ENCODE data around the gene LENG8. TPM values are rescaled to one million over a fixed set of nuclear protein-coding genes. Genes with fewer than 3 reads are reported as not detected.

Gene LENG8
- total and polyA plus RNA-seq, 10 of the 15 experiments (the other 5 are each of a cell fraction or from before 2014, with no cell fraction given), result 2.3 to 145 (median 34.4) TPM

- H3K9ac ChIP-seq (ENCODE audit: control insufficient read depth, insufficient read depth, low read length), result no peak overlapping the region
- H3K9me3 ChIP-seq (replicated peaks; ENCODE audit: control insufficient read depth, insufficient read depth, low read length), result no peaks in the 10 kb centered on the region
- no peak overlapping the region for H3K27ac ChIP-seq (ENCODE audit: control insufficient read depth, insufficient read depth)
- ChIA-PET SMC1A (ENCODE audit: uncharacterized antibody, unreplicated experiment) (interaction anchor here (0.6 to 1.0 kb wide), 2 partner anchors 178 to 1207 kb away, joined by 3 read pairs; no protein-coding TSS in a partner anchor), CTCF (interaction anchor here (1.4 to 1.5 kb wide), 2 partner anchors 10 to 12 kb away, joined by 5 to 10 read pairs; no protein-coding TSS in a partner anchor), RAD21 (ENCODE audit: unreplicated experiment) (no interaction called here), POLR2A (interaction anchor here (1.0 kb wide), 1 partner anchor 21 kb away, joined by 5 read pairs; the partner anchor contains the start of gene LENG8)
- WGBS (ENCODE audit: insufficient coverage, insufficient replicate concordance, low lambda C conversion rate, missing lambda C conversion rate), result 49% methylated on average over 8 of the region's 8 CpGs
- no peak overlapping the region for H3K4me2 ChIP-seq (ENCODE audit: control insufficient read depth, insufficient read depth)
- peaks cover 3% of the 10 kb centered on the region for H3K4me1 ChIP-seq (ENCODE audit: control insufficient read depth, insufficient read depth, low read length)
- H3K79me2 ChIP-seq (ENCODE audit: control insufficient read depth, insufficient read depth, low read length), result no peaks in the 10 kb centered on the region
- no peak overlapping the region for H3K4me3 ChIP-seq
- no peaks in the 10 kb centered on the region for H4K20me1 ChIP-seq (ENCODE audit: control insufficient read depth, insufficient read depth)
- TF ChIP-seq NR2F1 (conservative IDR thresholded peaks at IDR 0.05), result peak; percentile 60
- TF ChIP-seq, protein P1, sequence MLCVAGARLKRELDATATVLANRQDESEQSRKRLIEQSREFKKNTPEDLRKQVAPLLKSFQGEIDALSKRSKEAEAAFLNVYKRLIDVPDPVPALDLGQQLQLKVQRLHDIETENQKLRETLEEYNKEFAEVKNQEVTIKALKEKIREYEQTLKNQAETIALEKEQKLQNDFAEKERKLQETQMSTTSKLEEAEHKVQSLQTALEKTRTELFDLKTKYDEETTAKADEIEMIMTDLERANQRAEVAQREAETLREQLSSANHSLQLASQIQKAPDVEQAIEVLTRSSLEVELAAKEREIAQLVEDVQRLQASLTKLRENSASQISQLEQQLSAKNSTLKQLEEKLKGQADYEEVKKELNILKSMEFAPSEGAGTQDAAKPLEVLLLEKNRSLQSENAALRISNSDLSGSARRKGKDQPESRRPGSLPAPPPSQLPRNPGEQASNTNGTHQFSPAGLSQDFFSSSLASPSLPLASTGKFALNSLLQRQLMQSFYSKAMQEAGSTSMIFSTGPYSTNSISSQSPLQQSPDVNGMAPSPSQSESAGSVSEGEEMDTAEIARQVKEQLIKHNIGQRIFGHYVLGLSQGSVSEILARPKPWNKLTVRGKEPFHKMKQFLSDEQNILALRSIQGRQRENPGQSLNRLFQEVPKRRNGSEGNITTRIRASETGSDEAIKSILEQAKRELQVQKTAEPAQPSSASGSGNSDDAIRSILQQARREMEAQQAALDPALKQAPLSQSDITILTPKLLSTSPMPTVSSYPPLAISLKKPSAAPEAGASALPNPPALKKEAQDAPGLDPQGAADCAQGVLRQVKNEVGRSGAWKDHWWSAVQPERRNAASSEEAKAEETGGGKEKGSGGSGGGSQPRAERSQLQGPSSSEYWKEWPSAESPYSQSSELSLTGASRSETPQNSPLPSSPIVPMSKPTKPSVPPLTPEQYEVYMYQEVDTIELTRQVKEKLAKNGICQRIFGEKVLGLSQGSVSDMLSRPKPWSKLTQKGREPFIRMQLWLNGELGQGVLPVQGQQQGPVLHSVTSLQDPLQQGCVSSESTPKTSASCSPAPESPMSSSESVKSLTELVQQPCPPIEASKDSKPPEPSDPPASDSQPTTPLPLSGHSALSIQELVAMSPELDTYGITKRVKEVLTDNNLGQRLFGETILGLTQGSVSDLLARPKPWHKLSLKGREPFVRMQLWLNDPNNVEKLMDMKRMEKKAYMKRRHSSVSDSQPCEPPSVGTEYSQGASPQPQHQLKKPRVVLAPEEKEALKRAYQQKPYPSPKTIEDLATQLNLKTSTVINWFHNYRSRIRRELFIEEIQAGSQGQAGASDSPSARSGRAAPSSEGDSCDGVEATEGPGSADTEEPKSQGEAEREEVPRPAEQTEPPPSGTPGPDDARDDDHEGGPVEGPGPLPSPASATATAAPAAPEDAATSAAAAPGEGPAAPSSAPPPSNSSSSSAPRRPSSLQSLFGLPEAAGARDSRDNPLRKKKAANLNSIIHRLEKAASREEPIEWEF (IDR thresholded peaks at IDR 0.05; ENCODE audit: insufficient replicate concordance, low read depth, low read length), result no peak
- H3K27me3 ChIP-seq (replicated peaks in 1 of 2; ENCODE audit: control insufficient read depth in 2 of 2, insufficient read depth in 2 of 2, low read length in 1 of 2), result peaks cover 0 to 3% of the 10 kb centered on the region in 2 experiments; a peak in 2 of 4 replicates
- in situ Hi-C loops (cut with MboI) (loop anchor here (10.0 kb wide), 1 partner anchor 1185 kb away; the partner anchor contains the start of gene U2AF2), intact Hi-C loops (cut with micrococcal nuclease; ENCODE audit: unreplicated experiment) (no loop called here)
- H3K36me3 ChIP-seq (ENCODE audit: control insufficient read depth in 2 of 2, insufficient read depth in 2 of 2, low read length in 1 of 2), result no peaks in the 10 kb centered on the region
- no TSS peak for BruUV-seq (replicated peaks)
- DNase-seq (ENCODE audit: low read depth, low spot score) (no peak), FAIRE-seq (no peak), ATAC-seq (no peak)
- H2AFZ ChIP-seq (ENCODE audit: control insufficient read depth, low read depth, low read length), result no peak overlapping the region
These were observed 20.5 kb downstream of the LENG8 start for GRCh38 chr19:54469496-54469934.

All from GM12878 (cell line).